ENCODE results near the gene SETD1B.

DNA sequence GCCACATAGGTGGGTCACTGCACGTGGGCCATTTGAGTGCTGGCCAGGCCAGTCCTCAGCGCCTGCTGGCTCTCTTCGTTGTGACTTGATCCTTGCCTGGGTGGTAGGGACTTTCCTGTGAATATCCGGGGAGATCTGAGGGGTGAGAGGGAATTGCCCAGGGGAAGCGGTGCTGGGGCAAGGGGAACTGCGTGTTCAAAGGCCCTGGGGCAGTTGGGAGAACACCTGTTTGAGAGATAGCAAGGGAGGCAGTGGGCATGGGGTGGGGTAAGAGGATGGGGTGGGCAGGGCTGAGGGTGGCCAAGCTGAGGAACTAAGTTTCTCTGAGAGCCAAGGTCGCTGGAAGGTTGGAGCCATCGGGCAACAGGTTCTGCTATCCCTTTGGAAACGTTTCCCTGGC is 25.0 kb downstream of the SETD1B start:
- TF ChIP-seq, protein P1, sequence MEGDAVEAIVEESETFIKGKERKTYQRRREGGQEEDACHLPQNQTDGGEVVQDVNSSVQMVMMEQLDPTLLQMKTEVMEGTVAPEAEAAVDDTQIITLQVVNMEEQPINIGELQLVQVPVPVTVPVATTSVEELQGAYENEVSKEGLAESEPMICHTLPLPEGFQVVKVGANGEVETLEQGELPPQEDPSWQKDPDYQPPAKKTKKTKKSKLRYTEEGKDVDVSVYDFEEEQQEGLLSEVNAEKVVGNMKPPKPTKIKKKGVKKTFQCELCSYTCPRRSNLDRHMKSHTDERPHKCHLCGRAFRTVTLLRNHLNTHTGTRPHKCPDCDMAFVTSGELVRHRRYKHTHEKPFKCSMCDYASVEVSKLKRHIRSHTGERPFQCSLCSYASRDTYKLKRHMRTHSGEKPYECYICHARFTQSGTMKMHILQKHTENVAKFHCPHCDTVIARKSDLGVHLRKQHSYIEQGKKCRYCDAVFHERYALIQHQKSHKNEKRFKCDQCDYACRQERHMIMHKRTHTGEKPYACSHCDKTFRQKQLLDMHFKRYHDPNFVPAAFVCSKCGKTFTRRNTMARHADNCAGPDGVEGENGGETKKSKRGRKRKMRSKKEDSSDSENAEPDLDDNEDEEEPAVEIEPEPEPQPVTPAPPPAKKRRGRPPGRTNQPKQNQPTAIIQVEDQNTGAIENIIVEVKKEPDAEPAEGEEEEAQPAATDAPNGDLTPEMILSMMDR (conservative IDR thresholded peaks at IDR 0.05; ENCODE audit: low read depth, low read length) = no peak
- TF ChIP-seq EZH2 (IDR thresholded peaks at IDR 0.05; ENCODE audit: borderline replicate concordance, low read depth, low read length, poor library complexity, severe bottlenecking) = no peak

All from A673 (cell line).